Forelimb muscle (tissue), 1 donor: Measurements from ENCODE around the gene OR4D9. TPM values are rescaled to one million over a fixed set of nuclear protein-coding genes. Genes with fewer than 3 reads are reported as not detected.
"Not testable (repeated sequence)": the region's sequence is repeated elsewhere in the genome, so short reads cannot be mapped to it uniquely, and the experiment has no call there.

ENCODE experiments used
- DNase-seq: peaks from one replicate; pipeline ENCODE4 v3.0.0-alpha.2; 2013; ENCODE audit warnings: low read depth
- polyA plus RNA-seq: library from polyadenylated mRNA; unstranded; fragments of 120-200 nt; gene quantifications from one replicate; pipeline ENCODE4 v1.2.1, GENCODE V29; 2013; ENCODE audit not compliant: insufficient read length

Gene OR4D9
- polyA plus RNA-seq, result 0.08 TPM

- DNase-seq, result peak; percentile 8
Measured at GRCh38 chr11:59510941-59511589, at the start of gene OR4D9. Gene OR4D9, plus strand, starts transcription at chr11:59511539. Its CDS starts 3,374 bp downstream, at chr11:59514913.

- peak; percentile 63 for DNase-seq
Measured at GRCh38 chr11:59463190-59463641, 48.1 kb upstream of the OR4D9 start.

GRCh38 chr11:59473015-59473414 lies 38.3 kb upstream of the OR4D9 start, which contains the start of gene OR4D10:
Gene OR4D10, plus strand, starts transcription at chr11:59473315. Its CDS starts 4,115 bp downstream, at chr11:59477430.
- DNase-seq, result no peak

- DNase-seq, result no peak
Measured at GRCh38 chr11:59475176-59475575, 36.2 kb upstream of the OR4D9 start.

- DNase-seq, result no peak
Measured at GRCh38 chr11:59479906-59480305, 31.4 kb upstream of the OR4D9 start.

GRCh38 chr11:59480359-59480758 lies 31.0 kb upstream of the OR4D9 start:
- no peak for DNase-seq

GRCh38 chr11:59501931-59502330 lies 9.4 kb upstream of the OR4D9 start:
- DNase-seq, result no peak

- no peak for DNase-seq
Measured at GRCh38 chr11:59503276-59503675, 8.1 kb upstream of the OR4D9 start, which contains the start of gene OR4D11. Gene OR4D11, plus strand, starts transcription at chr11:59503576. Its CDS starts 0 bp downstream, at chr11:59503576.

- no peak for DNase-seq
Measured at GRCh38 chr11:59511675-59512074, 336 bp downstream of the OR4D9 start.

- not testable (repeated sequence) for DNase-seq
Measured at GRCh38 chr11:59520139-59520538, 8.8 kb downstream of the OR4D9 start.

- DNase-seq, result no peak
Measured at GRCh38 chr11:59520741-59521140, 9.4 kb downstream of the OR4D9 start.

- DNase-seq, result no peak
Measured at GRCh38 chr11:59523541-59523940, 12.2 kb downstream of the OR4D9 start.

- DNase-seq, result no peak
Measured at GRCh38 chr11:59528711-59529110, 17.4 kb downstream of the OR4D9 start.

GRCh38 chr11:59532620-59533019 lies 21.3 kb downstream of the OR4D9 start:
- no peak for DNase-seq

- no peak for DNase-seq
Measured at GRCh38 chr11:59534676-59535075, 23.3 kb downstream of the OR4D9 start.

GRCh38 chr11:59542142-59542810 lies 30.9 kb downstream of the OR4D9 start:
- DNase-seq, result no peak

GRCh38 chr11:59543713-59544112 lies 32.4 kb downstream of the OR4D9 start:
- DNase-seq, result not testable (repeated sequence)

GRCh38 chr11:59544869-59545178 lies 33.5 kb downstream of the OR4D9 start:
- no peak for DNase-seq

GRCh38 chr11:59545179-59546020 lies 34.1 kb downstream of the OR4D9 start:
- DNase-seq, result no peak

GRCh38 chr11:59547605-59548308 lies 36.4 kb downstream of the OR4D9 start:
- not testable (repeated sequence) for DNase-seq

- no peak for DNase-seq
Measured at GRCh38 chr11:59548309-59548656, 36.9 kb downstream of the OR4D9 start.

- DNase-seq, result peak; percentile 81
Measured at GRCh38 chr11:59550368-59550841, 39.1 kb downstream of the OR4D9 start.
